Karpas-422 (cell line): Measurements from ENCODE around the gene ADK. TPM values are rescaled to one million over a fixed set of nuclear protein-coding genes. Genes with fewer than 3 reads are reported as not detected.

ENCODE experiments used
- DNase-seq: peaks from one replicate; pipeline ENCODE4 v3.0.0-alpha.2; 2015
- H2AFZ ChIP-seq: fragments of 200-600 bp; sonication (generic); 2 replicates; pipeline ENCODE4 v1.6.1; 2014; ENCODE audit warnings: antibody characterized with exemption, low read length, mixed read lengths
- H3K27ac ChIP-seq: fragments of 200-600 bp; sonication (generic); 2 replicates; pipeline ENCODE4 v1.5.1; 2014; ENCODE audit warnings: mild to moderate bottlenecking, low read length, moderate library complexity
- H3K27me3 ChIP-seq: fragments of 200-600 bp; sonication (generic); 2 replicates; pipeline ENCODE4 v1.6.1; 2014; ENCODE audit warnings: low read length, mixed read lengths
- H3K36me3 ChIP-seq: fragments of 200-600 bp; sonication (generic); 2 replicates; pipeline ENCODE4 v1.6.1; 2014; ENCODE audit warnings: low read length, mixed read lengths; ENCODE audit not compliant: insufficient read depth
- H3K4me1 ChIP-seq: fragments of 200-600 bp; sonication (generic); 2 replicates; pipeline ENCODE4 v1.6.1; 2014; ENCODE audit warnings: mild to moderate bottlenecking, low read length, mixed read lengths
- H3K4me2 ChIP-seq: fragments of 200-600 bp; sonication (generic); 2 replicates; pipeline ENCODE4 v1.6.1; 2014; ENCODE audit warnings: low read length, low read depth, mild to moderate bottlenecking; ENCODE audit not compliant: poor library complexity, severe bottlenecking
- H3K4me3 ChIP-seq: fragments of 200-600 bp; sonication (generic); 2 replicates; pipeline ENCODE4 v1.5.1; 2014; ENCODE audit warnings: mild to moderate bottlenecking, antibody characterized with exemption, low read length, mixed read lengths
- H3K79me2 ChIP-seq: fragments of 200-600 bp; sonication (generic); 2 replicates; pipeline ENCODE4 v1.6.1; 2014; ENCODE audit warnings: mild to moderate bottlenecking, low read length, mixed read lengths
- H3K9ac ChIP-seq: fragments of 200-600 bp; sonication (generic); 2 replicates; pipeline ENCODE4 v1.6.0; 2014; ENCODE audit warnings: low read length
- H3K9me2 ChIP-seq: fragments of 200-600 bp; sonication (generic), shearing (Covaris generic); replicated peaks from 2 replicates; pipeline ENCODE4 v1.6.0; 2014; ENCODE audit warnings: mild to moderate bottlenecking, low read length, moderate library complexity; ENCODE audit not compliant: insufficient read depth
- H3K9me3 ChIP-seq: fragments of 300-700, 200-600 bp; sonication (generic); 2 replicates; pipeline ENCODE4 v1.6.1; 2014; ENCODE audit warnings: low read length, mixed read lengths
- H4K20me1 ChIP-seq: fragments of 200-600 bp; sonication (generic); 2 replicates; pipeline ENCODE4 v1.6.1; 2014; ENCODE audit warnings: mild to moderate bottlenecking, antibody characterized with exemption, low read length, low read depth; ENCODE audit not compliant: insufficient read depth
- total RNA-seq: library from RNA; depleted of rRNA; stranded (reverse); fragments of >200 nt; shearing (Covaris generic); gene quantifications from 2 replicates; pipeline ENCODE4 v1.2.3, GENCODE V29; 2014; ENCODE audit warnings: low replicate concordance

Gene ADK
- total RNA-seq, 1 experiment from 2014 or later: 41.4 TPM

DNA sequence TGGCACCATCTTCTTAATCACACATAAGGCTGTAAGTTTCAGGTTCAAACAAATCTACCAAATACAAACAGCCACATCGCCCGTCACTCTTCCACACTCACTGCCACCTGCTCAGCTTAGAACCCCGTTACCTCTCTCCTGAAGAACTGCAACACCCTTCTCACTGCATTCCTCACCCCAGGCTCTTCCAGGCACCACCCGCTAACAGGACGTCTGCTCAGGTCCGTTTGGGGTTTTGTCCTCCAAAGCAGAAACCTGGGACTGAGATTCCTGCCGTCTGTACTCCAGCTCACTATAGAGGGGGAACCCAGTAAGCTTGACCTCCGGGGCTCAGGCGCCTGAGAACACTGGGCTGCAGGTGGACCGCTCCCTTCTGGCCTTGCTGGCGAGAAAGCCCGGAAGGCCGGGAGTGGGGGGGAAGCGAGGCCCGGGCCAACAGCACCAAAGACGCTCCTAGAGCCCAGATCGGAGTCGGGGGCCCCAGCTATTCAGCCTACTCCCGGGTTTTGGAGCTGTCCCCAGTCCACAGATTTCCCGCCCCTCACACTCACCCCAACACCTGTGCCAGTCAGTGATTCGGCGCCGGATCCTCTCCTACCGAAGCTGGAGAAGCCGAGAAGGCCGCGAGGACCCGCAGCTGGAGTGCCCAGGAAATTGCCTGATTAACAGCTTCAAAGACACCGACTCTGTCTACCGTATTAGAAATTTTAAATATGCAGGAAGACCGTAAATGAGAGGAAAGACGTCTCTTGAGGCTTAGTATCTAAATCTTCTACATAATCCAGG lies 624 bp upstream of the ADK start, which contains the start of gene AP3M1:
AP3M1 (minus strand) TSS at position 625 of the 786 bp plus-strand sequence. CDS start 12,449 bp downstream, outside the sequence.
- H3K4me2 ChIP-seq: peak within 1 kb of the TSS; percentile 74
- H3K27me3 ChIP-seq: no peaks in the 10 kb centered on the region
- no peaks in the 10 kb centered on the region for H3K9me3 ChIP-seq
- H3K36me3 ChIP-seq: peaks cover 9% of the 10 kb centered on the region; the same call in 1 of the 2 replicates
- H3K4me3 ChIP-seq: peak within 1 kb of the TSS; percentile 86
- DNase-seq: peak; percentile 67
- H3K9me2 ChIP-seq: no peaks in the 10 kb centered on the region
- H2AFZ ChIP-seq: peak within 1 kb of the TSS; percentile 94
- peak within 1 kb of the TSS; percentile 82 for H3K27ac ChIP-seq
- peak within 1 kb of the TSS; percentile 86 for H3K9ac ChIP-seq
- peaks cover 23% of the 10 kb centered on the region for H3K4me1 ChIP-seq
- no peaks in the 10 kb centered on the region for H4K20me1 ChIP-seq
- H3K79me2 ChIP-seq: peaks cover 79% of the 10 kb centered on the region

DNA sequence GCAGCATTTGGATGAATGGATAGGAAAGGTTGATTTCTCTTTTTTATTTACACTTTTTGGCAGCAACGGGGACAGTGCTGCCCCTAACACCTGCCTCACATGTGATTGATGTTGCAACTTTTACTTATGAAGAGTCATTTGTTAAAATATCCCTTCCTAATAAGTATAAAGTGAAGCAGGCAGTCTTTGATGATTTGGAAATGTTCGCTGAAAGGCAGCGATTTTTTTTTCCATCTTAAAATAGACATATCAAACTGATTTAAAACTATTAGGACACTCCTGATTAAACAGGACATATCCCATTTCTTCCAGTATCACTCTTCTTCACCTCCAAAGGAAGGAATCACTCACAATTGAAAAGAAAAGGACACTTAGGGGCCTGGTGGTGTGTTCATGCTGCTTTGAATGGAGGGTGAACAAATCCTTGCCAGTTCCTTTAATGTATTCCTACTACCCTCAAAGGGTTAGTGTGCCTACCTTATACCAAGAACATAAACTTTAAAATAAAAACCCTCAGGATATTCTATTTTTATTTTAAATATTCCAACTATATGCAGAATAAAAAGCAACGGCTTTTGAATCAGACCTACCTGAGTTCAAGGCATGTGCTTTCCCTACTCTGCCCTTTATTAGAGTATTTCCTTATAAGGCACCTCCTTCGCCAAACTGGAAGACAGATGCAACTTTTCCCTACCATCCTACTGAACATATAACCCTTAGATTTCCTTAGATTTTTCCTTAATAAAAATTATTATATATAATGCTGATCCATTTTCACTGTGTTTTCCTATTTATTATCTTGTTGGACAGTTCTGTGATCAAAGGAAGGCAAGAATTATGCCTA lies 1.1 kb downstream of the ADK start:
- Histone ChIP-seq H2AFZ (peak overlapping the region; percentile 94; the same call in 1 of the 2 replicates), H3K4me3 (peak overlapping the region; percentile 86), H3K27ac (peak overlapping the region; percentile 1; the same call in 1 of the 2 replicates), H4K20me1 (no peaks in the 10 kb centered on the region), H3K4me1 (peaks cover 23% of the 10 kb centered on the region), H3K79me2 (peaks cover 62% of the 10 kb centered on the region), H3K9me3 (no peaks in the 10 kb centered on the region), H3K27me3 (no peaks in the 10 kb centered on the region), H3K9ac (peak overlapping the region; percentile 86), H3K9me2 (no peaks in the 10 kb centered on the region), H3K4me2 (peak overlapping the region; percentile 74), H3K36me3 (no peaks in the 10 kb centered on the region)
- peak; percentile 49 for DNase-seq

DNA sequence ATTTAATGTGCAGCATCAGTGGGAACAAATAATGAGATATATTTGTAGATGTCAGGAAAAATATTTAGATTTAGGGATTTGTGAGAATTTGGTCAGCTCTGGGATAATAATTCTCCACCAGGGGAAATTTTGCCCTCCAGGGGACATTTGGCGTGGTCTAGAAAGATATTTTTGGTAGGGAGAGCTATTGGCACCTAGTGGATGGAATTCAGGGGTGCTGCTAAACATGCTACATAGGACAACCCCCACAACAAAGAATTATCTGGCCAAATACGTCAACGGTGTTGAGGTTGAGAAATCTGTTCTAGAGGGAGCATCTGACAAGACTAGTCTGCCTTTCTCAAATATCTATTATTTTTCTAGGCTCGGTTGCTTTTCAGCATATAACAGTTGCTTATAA lies 2.1 kb downstream of the ADK start:
- DNase-seq: no peak
- Histone ChIP-seq H4K20me1 (no peaks in the 10 kb centered on the region), H3K27ac (no peak overlapping the region), H3K4me1 (peaks cover 23% of the 10 kb centered on the region), H3K79me2 (peaks cover 52% of the 10 kb centered on the region), H3K4me2 (peak overlapping the region; percentile 74), H3K27me3 (no peaks in the 10 kb centered on the region), H3K9ac (no peak overlapping the region), H3K9me3 (no peaks in the 10 kb centered on the region), H3K4me3 (no peak overlapping the region), H2AFZ (no peak overlapping the region), H3K9me2 (no peaks in the 10 kb centered on the region), H3K36me3 (no peaks in the 10 kb centered on the region)

DNA sequence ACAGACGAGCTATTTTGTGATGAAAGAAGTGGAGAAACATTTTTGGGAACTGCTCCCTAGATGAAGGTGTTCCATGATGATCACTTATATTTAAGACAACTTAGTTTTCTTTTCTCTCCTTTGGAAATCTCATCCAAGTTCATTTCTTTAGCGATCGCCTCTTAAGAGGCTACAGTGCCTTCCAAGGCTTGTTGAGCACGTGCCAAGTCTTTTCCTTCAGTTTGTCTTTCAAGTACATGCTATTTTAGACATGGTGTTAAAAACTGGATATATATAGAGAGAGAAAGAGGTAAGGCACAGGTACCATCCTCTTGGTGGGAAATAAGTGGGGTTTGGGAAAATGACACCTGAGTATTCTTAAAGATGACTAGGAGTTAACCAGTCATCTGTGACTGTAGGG lies 2.7 kb downstream of the ADK start:
- Histone ChIP-seq H3K9ac (no peak overlapping the region), H3K4me1 (peaks cover 23% of the 10 kb centered on the region), H3K9me2 (no peaks in the 10 kb centered on the region), H3K79me2 (peaks cover 46% of the 10 kb centered on the region), H2AFZ (no peak overlapping the region), H3K9me3 (no peaks in the 10 kb centered on the region), H3K4me3 (no peak overlapping the region), H3K4me2 (no peak overlapping the region), H4K20me1 (no peaks in the 10 kb centered on the region), H3K27ac (no peak overlapping the region), H3K27me3 (no peaks in the 10 kb centered on the region), H3K36me3 (no peaks in the 10 kb centered on the region)
- DNase-seq: no peak

DNA sequence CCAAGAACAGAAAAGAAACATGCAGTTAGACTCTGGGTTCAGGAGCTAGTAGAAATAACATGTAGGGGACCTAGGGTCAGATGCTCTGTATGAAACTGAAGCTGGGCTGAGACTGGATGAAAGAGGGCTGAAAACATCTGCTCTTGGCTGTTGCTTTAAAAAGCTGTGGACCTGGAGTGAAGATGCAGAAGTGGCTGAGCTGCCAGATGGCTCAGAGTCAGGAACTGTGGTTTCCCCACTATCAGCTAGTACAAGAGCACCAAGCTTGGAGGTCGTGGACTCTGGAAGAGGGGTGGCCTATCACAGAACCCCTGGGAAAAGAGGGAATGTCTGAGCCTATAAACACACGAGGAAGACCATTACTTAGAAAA lies 5.9 kb downstream of the ADK start:
- Histone ChIP-seq H3K79me2 (peaks cover 21% of the 10 kb centered on the region), H4K20me1 (no peaks in the 10 kb centered on the region), H2AFZ (no peak overlapping the region), H3K9me3 (no peaks in the 10 kb centered on the region), H3K4me2 (no peak overlapping the region), H3K27ac (no peak overlapping the region), H3K9ac (no peak overlapping the region), H3K36me3 (no peaks in the 10 kb centered on the region), H3K4me1 (peaks cover 16% of the 10 kb centered on the region), H3K9me2 (no peaks in the 10 kb centered on the region), H3K27me3 (no peaks in the 10 kb centered on the region), H3K4me3 (no peak overlapping the region)
- no peak for DNase-seq

DNA sequence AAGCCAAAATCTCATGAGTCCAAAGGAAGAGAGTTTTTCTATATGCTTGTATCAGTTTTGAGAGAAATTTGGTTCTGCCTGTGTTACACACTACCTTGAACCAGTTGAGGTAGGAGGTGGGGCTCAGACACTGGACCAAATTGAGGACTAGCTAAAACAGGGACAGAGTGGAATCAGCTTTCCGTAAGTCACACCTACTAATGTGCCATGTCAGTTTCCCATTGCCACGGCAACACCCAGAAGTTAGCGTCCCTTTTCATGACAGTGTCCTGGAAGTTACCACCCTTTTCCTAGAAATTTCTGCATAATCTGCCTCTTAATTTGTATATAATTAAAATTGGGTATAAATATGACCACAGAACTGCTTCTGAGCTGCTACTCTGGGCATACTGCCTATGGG lies 9.0 kb downstream of the ADK start:
- Histone ChIP-seq H3K27me3 (0 out of 2 replicates have a peak, but pooled peaks cover 1% of the 10 kb centered on the region), H2AFZ (no peak overlapping the region), H3K9me3 (no peaks in the 10 kb centered on the region), H4K20me1 (0 out of 2 replicates have a peak, but pooled peaks cover 14% of the 10 kb centered on the region), H3K9me2 (no peaks in the 10 kb centered on the region), H3K36me3 (no peaks in the 10 kb centered on the region), H3K4me1 (peaks cover 8% of the 10 kb centered on the region), H3K79me2 (peaks cover 4% of the 10 kb centered on the region; the same call in 1 of the 2 replicates), H3K4me3 (no peak overlapping the region), H3K9ac (no peak overlapping the region), H3K27ac (no peak overlapping the region), H3K4me2 (no peak overlapping the region)
- DNase-seq: no peak

DNA sequence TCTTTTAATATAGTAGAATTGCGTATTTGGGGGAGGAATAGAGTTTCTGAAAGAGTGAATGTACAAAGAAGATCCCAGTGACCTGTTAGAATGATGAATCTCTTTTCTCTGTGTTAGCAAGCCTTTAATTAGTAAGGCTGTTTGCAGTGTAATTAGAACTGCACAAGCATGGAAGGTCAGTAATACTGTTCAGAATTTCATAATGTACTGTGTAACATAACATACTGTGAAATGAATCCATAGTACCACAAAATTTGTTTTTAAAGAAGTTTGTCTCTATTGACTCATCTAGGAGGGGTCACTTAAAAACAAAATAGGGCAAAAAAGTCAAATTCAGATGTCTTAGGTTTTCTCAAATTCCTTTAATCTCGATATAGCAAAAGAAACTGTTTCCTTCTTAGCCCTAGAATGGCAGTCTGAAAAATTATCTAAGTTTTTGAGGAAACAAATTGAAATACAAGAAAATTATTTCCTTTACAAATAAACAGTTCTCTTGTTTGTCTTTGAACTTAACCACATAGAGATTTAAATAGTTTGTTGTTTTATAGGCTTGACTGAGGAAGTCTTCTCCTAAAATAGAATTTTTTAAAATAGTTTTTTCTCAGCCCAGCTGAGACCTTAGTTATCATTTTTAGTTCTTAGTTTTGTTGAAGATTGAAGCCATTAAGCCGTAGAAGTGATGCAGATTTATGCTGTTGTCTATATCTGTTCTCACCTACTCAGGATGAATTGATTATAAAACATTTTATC lies 12.5 kb downstream of the ADK start:
- no peaks in the 10 kb centered on the region for H3K9me3 ChIP-seq
- H3K79me2 ChIP-seq: peaks cover 9% of the 10 kb centered on the region; the same call in 1 of the 2 replicates
- H3K27me3 ChIP-seq: 0 out of 2 replicates have a peak, but pooled peaks cover 2% of the 10 kb centered on the region
- peaks cover 28% of the 10 kb centered on the region for H4K20me1 ChIP-seq
- no peak overlapping the region for H2AFZ ChIP-seq
- no peak for DNase-seq
- no peaks in the 10 kb centered on the region for H3K9me2 ChIP-seq
- H3K4me2 ChIP-seq: no peak overlapping the region
- H3K9ac ChIP-seq: no peak overlapping the region
- no peaks in the 10 kb centered on the region for H3K36me3 ChIP-seq
- no peak overlapping the region for H3K27ac ChIP-seq
- H3K4me1 ChIP-seq: peaks cover 29% of the 10 kb centered on the region
- H3K4me3 ChIP-seq: no peak overlapping the region
